Stimulated activated CD4-positive, alpha-beta T cell treated with anti-CD3 and anti-CD28 coated beads, Interleukin-1b, Interleukin-23, amount 100 ng/mL, for 24 hours (primary cell): ENCODE data around the gene PFKP.
A peak's percentile ranks its signal among the peaks of the same experiment; 100 is the strongest.
"Not testable (repeated sequence)": the region's sequence is repeated elsewhere in the genome, so short reads cannot be mapped to it uniquely, and the experiment has no call there.

Experiments
- DNase-seq, 4 experiments: peaks; one replicate each; pipeline ENCODE4 v3.0.0-alpha.2; 2020; ENCODE audit warnings: low read depth in 4 of 4, low spot score in 1 of 4

The PFKP gene

DNA sequence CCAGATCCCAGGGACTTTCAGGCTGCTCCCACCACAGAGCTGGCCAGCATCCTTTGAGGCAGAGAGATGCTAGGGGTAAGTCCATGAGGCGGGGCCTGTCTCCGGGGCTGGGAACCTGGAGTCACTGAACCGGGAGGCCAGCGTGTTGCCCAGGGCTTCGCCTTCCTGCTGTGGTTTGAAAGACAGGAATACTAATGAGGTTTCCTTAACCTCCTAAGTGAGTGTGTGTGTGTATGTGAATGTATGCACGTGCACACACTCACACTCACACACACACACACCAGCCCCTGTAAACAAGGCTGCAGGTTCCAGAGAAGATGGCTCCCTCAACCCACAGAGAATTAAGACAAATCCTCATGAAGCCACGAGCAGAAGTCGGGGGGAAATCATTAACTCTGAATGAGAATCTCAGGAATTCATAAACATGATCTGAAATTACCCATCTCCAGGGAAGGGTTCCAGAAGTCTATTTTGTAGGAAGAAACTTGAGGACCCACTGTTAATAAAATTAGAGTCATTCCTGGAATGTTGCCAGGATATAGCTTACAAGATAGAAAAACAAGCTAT is 20.3 kb upstream of the PFKP start:
- DNase-seq: no peak

GRCh38 chr10:3047596-3047995 is 19.8 kb upstream of the PFKP start:
- DNase-seq: no peak

DNA sequence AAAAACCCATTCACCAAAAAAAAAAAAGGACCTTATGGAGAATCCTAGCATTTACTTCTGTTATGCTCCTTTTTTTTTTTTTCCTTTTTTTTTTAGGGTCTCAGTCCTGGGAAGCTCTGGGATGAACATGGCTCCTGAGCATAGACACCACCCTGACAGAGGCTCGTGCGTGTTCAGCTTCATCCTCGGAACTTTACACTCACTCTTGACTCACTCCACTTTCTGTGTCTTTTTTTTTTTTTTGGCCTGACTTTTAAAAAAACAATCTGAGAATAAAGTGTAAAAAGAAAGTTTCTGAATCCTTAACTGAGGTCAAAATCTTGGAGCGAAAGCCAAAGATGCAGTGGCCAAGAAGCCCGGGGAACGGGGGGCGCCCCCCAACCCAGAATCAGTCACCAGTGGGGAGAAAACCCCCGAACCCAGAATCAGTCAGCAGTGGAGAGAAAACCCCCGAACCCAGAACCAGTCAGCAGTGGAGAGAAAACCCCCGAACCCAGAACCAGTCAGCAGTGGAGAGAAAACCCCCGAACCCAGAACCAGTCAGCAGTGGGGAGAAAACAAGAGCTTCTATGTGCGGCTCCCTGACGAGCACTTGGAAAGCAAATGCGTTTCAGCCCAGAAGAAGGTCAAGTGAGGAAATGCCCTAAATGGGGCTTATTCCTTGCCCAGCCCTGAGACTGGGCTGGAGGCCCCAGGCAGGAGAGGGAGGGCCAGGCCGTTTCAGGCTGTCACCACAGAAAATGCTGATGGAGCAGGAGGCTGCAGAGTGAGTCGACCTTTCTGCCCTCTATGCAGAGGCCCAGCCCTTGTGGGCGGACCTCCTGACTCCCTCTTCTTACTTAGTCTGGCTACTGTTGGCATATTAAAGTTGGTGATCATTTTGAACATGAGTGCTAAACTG is 19.0 kb upstream of the PFKP start:
- no peak for DNase-seq

GRCh38 chr10:3051692-3052091 is 15.7 kb upstream of the PFKP start:
- no peak for DNase-seq

DNA sequence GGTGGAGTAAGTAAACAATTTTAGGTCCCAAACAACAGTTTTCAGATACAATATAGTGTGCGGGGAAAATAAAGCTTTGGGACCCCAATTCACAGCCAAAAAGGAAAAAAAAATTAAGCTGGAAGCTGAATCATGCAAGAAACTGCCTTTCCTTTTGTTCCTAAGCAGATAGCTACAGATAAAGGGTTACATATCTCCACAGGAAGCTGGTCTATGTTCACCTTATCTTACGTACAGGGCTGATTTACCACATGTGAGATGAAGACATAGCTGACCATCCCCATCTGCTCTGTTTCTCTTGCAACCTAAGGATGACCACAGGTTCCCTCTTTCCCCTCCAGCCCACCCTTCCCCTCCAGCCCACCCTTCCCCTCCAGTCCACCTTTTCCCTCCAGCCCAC is 14.2 kb upstream of the PFKP start:
- no peak for DNase-seq

DNA sequence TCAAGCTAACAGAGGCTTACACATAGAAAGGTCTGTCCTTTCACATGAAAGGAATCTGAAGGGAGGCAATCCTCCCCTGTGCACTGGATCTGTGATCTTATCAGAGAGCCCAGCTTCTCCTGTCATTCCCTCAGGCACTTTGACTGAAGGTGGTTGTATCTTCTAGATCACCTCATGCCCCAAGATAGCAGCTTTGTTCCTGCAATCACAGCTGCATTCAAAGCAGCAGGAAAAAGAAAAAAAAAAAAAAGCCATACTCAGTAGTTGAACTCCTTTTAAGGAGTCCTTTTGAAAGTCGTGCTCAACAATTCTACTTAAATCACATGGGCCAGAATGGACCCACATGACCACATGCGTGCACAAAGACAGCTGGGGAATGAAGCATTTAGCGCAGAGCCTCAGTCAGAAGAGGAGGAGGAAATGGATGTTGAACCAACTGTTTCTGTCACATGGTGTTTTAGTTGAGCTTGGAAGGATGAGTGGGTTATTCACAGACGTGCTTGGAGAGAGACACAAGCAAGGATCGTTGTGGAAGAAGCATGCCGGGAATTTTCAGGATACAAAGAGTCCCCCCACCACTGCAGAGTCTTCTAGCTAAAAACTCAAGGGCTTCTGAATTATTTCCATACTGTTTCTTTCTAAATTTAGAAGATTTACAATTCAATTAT is 13.0 kb upstream of the PFKP start:
- no peak for DNase-seq

DNA sequence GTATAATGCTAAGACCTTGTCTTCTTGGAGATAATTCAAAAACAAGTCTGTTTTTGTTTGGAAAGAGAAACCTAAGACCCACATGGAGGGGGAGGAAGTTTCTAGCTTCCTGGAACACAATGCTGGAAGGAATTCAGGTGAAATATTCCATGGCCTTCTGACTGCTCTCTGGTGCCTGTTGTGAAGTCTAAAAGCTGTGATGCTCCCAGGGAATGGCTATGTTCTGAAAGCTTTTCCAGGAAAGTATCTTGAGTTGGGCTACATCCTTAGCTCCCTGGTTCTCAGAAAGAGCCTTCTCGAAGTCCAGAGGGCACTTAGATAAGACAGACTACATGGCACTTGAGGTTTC is 12.5 kb upstream of the PFKP start:
- no peak for DNase-seq

DNA sequence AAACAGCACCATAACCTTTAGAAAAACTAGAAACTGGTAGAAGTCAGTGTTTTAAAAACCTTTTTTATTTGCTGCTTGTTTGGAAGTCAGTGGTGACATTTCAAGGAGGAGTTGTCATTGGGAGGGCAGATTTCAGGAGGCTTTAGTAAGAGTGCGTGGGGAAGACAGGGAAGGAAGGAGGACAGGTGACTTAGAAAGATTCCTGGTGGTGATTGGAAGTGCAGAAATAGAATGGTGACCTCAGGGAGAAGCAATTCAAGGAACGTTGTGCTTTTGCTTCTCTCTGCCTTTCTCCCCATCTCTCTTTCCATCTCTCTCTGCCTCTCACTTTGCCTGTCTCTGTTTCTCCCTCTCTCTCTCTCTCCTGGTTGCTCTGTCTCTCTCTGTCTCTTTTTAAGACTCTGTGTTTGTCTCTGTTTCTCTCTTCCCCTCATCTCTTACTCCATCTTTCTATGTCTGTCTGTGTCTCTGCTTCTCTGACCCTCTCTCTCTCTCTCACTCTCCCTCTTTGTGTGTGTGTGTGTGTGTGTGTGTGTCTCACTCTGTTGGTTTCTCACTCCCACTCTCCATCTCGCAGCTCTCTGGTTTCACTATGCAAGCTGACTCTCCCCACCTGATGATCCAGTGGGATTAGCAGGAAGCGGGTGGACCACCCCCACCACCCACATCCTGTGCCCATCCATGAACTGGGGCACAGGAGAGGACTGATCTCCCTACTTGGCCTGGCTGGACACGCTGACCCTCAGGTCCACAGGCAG is 10.9 kb upstream of the PFKP start:
- DNase-seq: no peak

GRCh38 chr10:3057946-3058345 is 9.4 kb upstream of the PFKP start:
- DNase-seq: no peak

- no peak for DNase-seq
Observed at GRCh38 chr10:3059974-3060373, 7.4 kb upstream of the PFKP start.

GRCh38 chr10:3060481-3060889 is 6.9 kb upstream of the PFKP start:
- DNase-seq: no peak

DNA sequence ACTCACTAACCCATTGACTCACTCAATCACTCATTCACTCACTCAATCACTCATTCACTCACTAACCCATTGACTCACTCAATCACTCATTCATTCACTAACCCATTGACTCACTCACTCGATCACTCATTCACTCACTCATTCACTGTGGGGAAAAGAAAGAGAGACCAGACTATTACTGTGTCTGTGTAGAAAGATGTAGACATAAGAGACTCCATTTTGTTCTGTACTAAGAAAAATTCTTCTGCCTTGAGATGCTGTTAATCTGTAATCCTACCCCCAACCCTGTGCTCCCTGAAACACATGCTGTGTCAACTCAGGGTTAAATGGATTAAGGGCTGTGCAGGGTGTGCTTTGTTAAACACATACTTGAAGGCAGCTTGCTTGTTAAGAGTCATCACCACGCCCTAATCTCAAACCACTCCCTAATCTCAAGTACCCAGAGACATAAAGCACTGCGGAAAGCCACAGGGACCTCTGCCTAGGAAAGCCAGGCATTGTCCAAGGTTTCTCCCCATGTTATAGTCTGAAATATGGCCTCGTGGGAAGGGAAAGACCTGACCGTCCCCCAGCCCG is 5.9 kb upstream of the PFKP start:
- DNase-seq: not testable (repeated sequence)

GRCh38 chr10:3062502-3063186 is 4.7 kb upstream of the PFKP start:
- DNase-seq: no peak

- DNase-seq: no peak
Observed at GRCh38 chr10:3064423-3064822, 2.9 kb upstream of the PFKP start.

GRCh38 chr10:3065622-3066021 is 1.7 kb upstream of the PFKP start:
- no peak for DNase-seq

DNA sequence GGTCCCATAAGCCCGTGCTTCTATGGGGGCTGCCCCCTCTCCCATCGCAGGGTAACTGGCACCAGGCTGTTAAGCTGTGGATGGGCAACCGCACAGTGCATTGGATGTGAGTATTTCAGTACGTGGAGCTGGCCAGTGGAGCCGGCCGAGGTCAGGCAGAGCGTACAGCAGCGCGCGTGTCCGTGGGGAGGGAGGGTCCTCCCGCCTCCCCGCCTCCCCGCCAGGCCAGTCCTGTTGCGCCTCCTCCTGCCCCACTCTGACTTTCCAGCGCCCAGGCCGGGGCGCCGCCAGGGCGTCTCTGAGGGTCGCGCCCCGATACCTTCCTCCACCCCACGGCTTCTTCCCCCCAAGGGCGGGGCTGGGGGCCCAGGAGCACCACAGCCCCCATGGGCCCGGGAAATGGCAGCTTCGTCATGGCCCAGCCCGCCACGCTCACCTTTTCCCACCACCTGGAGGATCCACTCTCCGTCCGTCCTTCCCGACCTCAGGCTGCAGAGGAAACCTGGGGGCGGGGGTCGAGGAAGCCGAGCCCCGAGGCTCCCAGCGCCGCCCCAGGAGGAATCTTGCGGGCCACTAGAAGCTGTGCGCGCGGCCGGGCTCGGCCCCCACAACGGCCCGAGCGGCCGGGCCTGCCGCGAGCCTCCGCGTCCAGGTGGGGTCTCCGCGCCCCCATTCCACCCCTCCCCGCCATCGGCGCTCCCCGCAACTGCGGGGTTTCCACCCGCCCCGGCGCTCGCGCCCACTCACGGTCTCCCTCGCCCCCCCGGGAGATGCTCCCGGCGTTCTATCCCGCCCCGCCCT is 831 bp upstream of the PFKP start:
- no peak for DNase-seq

DNA sequence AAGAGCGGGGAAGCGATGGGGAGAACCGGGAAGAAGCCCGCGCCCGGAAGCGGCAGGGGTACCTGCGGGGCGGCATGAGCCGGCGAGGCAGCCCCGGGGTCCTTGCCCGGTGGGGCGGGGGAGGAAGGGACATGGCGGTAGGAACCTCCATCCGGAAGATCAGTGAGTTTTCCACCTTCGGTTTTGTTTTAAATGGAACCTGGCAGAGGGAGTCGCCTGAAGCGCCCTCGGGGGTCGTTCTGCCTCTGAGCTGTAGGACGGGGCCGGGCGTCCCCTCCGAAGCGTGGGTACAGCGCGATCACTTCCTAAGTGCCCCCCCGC is 471 bp downstream of the PFKP start:
- no peak for DNase-seq

- peak in 3 of 4 experiments; percentile 40 to 56 (median 53) for DNase-seq
Observed at GRCh38 chr10:3068201-3068967, 1.0 kb downstream of the PFKP start.
